Liver (tissue), 9 donors: ENCODE data around the gene ENO4. TPM values are rescaled to one million over a fixed set of nuclear protein-coding genes. Genes with fewer than 3 reads are reported as not detected.

Source experiments
- DNase-seq: peaks from one replicate; pipeline ENCODE4 v3.0.0-alpha.2; 2017; ENCODE audit warnings: low spot score
- H3K27ac ChIP-seq, 2 donors: one replicate each; pipeline ENCODE4 v1.7.0; 2013; ENCODE audit warnings: inconsistent platforms in 2 of 2, low read length in 2 of 2, control low read depth in 1 of 2, low read depth in 1 of 2, mild to moderate bottlenecking in 1 of 2
- H3K27me3 ChIP-seq, 4 donors: one replicate each; pipeline versions ENCODE4 v1.6.1 to v1.7.0; 2013; ENCODE audit warnings: low read length in 3 of 4, inconsistent platforms in 1 of 4, mild to moderate bottlenecking in 1 of 4, moderate library complexity in 1 of 4; ENCODE audit not compliant: control insufficient read depth in 4 of 4, insufficient read depth in 4 of 4
- H3K36me3 ChIP-seq, 4 donors: one replicate each; pipeline versions ENCODE4 v1.6.1 to v1.7.0; 2013; ENCODE audit warnings: low read length in 3 of 4, mild to moderate bottlenecking in 3 of 4, low read depth in 1 of 4, moderate library complexity in 1 of 4; ENCODE audit not compliant: control insufficient read depth in 4 of 4, insufficient read depth in 3 of 4
- H3K4me1 ChIP-seq, 4 donors: one replicate each; pipeline versions ENCODE4 v1.6.1 to v1.7.0; 2013; ENCODE audit warnings: low read length in 3 of 4, mild to moderate bottlenecking in 3 of 4, moderate library complexity in 1 of 4; ENCODE audit not compliant: control insufficient read depth in 4 of 4, insufficient read depth in 4 of 4
- H3K4me3 ChIP-seq, 3 donors: one replicate each; pipeline versions ENCODE4 v1.6.1 to v1.7.0; 2013; ENCODE audit warnings: low read length in 3 of 3, control low read depth in 1 of 3, low read depth in 1 of 3, mild to moderate bottlenecking in 1 of 3
- H3K9ac ChIP-seq, 2 donors: one replicate each; pipeline ENCODE4 v1.7.0; 2013; ENCODE audit warnings: low read length in 2 of 2, mild to moderate bottlenecking in 2 of 2, moderate library complexity in 2 of 2, control low read depth in 1 of 2, low read depth in 1 of 2
- H3K9me3 ChIP-seq, 4 donors: one replicate each; pipeline versions ENCODE4 v1.6.1 to v1.7.0; 2013; ENCODE audit warnings: low read length in 3 of 4; ENCODE audit not compliant: control insufficient read depth in 4 of 4
- ATF3 ChIP-seq: IDR thresholded peaks from 2 replicates; pipeline ENCODE4 v1.6.1; 2016; ENCODE audit warnings: antibody characterized with exemption
- EGR1 ChIP-seq, 2 donors: IDR thresholded peaks; 2 replicates each; pipeline ENCODE4 v1.6.1; 2016 to 2018; ENCODE audit warnings: antibody characterized with exemption in 2 of 2, low read depth in 2 of 2
- FOXA2 ChIP-seq: IDR thresholded peaks from 2 replicates; pipeline ENCODE4 v1.6.1; 2016; ENCODE audit warnings: antibody characterized with exemption
- HNF4A ChIP-seq, 2 donors: conservative IDR thresholded peaks; 2 replicates each; pipeline ENCODE4 v1.6.1; 2016; ENCODE audit warnings: antibody characterized with exemption in 2 of 2, mild to moderate bottlenecking in 2 of 2
- HNF4G ChIP-seq: IDR thresholded peaks from 2 replicates; pipeline ENCODE4 v1.6.1; 2016; ENCODE audit warnings: antibody characterized with exemption
- JUND ChIP-seq, 2 donors: IDR thresholded peaks; 2 replicates each; pipeline ENCODE4 v1.6.1; 2016; ENCODE audit warnings: antibody characterized with exemption in 2 of 2
- MAX ChIP-seq: IDR thresholded peaks from 2 replicates; pipeline ENCODE4 v1.6.1; 2016; ENCODE audit warnings: antibody characterized with exemption
- NR2F2 ChIP-seq: IDR thresholded peaks from 2 replicates; pipeline ENCODE4 v1.6.1; 2016; ENCODE audit warnings: antibody characterized with exemption
- REST ChIP-seq: IDR thresholded peaks from 2 replicates; pipeline ENCODE4 v1.6.1; 2016; ENCODE audit warnings: antibody characterized with exemption, mild to moderate bottlenecking
- RXRA ChIP-seq, 2 donors: IDR thresholded peaks; 2 replicates each; pipeline ENCODE4 v1.6.1; 2017 to 2018; ENCODE audit warnings: antibody characterized with exemption in 2 of 2, mild to moderate bottlenecking in 1 of 2
- SP1 ChIP-seq: IDR thresholded peaks from 2 replicates; pipeline ENCODE4 v1.6.1; 2018; ENCODE audit warnings: antibody characterized with exemption, mild to moderate bottlenecking
- TAF1 ChIP-seq: conservative IDR thresholded peaks from 2 replicates; pipeline ENCODE4 v1.6.1; 2016; ENCODE audit warnings: antibody characterized with exemption, mild to moderate bottlenecking
- YY1 ChIP-seq: IDR thresholded peaks from 2 replicates; pipeline ENCODE4 v1.6.1; 2016; ENCODE audit warnings: antibody characterized with exemption, mild to moderate bottlenecking
- ZBTB33 ChIP-seq: IDR thresholded peaks from 2 replicates; pipeline ENCODE4 v1.6.1; 2016; ENCODE audit warnings: antibody characterized with exemption
- WGBS: extraction: QIAGEN DNeasy Blood & Tissue Kit; methylation state at CpG from one replicate; pipeline ENCODE4 v1.1.7; 2013; 5-methylcytosine and 5-hydroxymethylcytosine counted together
- polyA plus RNA-seq, 2 donors: library from polyadenylated mRNA; stranded (reverse) in 1 of 2; unstranded in 1 of 2; fragments of 200-250 nt in 1 of 2; fragments of >200 nt in 1 of 2; fragmentation: Nextera tagmentation in 1 of 2; extraction: Ambion mirVana in 1 of 2; gene quantifications; one replicate each; pipeline versions ENCODE4 v1.2.1 to v1.2.3, GENCODE V29; 2013 to 2015
- total RNA-seq, 2 donors: library from RNA; depleted of rRNA; stranded (reverse); fragments of >200 nt; gene quantifications; one replicate each; pipeline ENCODE4 v1.2.3, GENCODE V29; 2014
- donor health status: healthy.
- donor health status: healthy.
- donor health status: healthy.
- donor health status: healthy.
- donor health status: healthy.

Gene ENO4
- total and polyA plus RNA-seq, 4 donors: 0.03 to 0.19 (median 0.10) TPM

- peaks cover 0 to 22% (median 6%) of the 10 kb centered on the region in 4 donors for H3K4me1 ChIP-seq
These were observed 17.8 kb downstream of the ENO4 start for GRCh38 chr10:116866987-116867595.

GRCh38 chr10:116868198-116868676 lies 18.9 kb downstream of the ENO4 start:
- Histone ChIP-seq H3K4me3 (no peak overlapping the region), H3K9me3 (no peaks in the 10 kb centered on the region), H3K27me3 (no peaks in the 10 kb centered on the region), H3K27ac (no peak overlapping the region), H3K4me1 (peaks cover 0 to 22% (median 6%) of the 10 kb centered on the region in 4 donors), H3K9ac (no peak overlapping the region), H3K36me3 (no peaks in the 10 kb centered on the region)
- DNase-seq: no peak
- 57% methylated on average over 4 of the region's 4 CpGs for WGBS
- no peak for TF ChIP-seq TAF1
- no peak for TF ChIP-seq MAX
- TF ChIP-seq RXRA (IDR thresholded peaks at IDR 0.05): no peak
- no peak for TF ChIP-seq ATF3
- no peak for TF ChIP-seq JUND (IDR thresholded peaks at IDR 0.05)
- TF ChIP-seq SP1: no peak
- TF ChIP-seq YY1: no peak
- no peak for TF ChIP-seq HNF4G
- TF ChIP-seq NR2F2: no peak
- TF ChIP-seq REST: no peak

More at GRCh38 chr10:116866987-116867595, 17.8 kb downstream of the ENO4 start:
- no peaks in the 10 kb centered on the region for H3K9me3 ChIP-seq
- WGBS: 61% methylated on average over 6 of the region's 6 CpGs
- no peak overlapping the region for H3K4me3 ChIP-seq
- no peak overlapping the region for H3K9ac ChIP-seq
- no peaks in the 10 kb centered on the region for H3K36me3 ChIP-seq
- H3K27me3 ChIP-seq: no peaks in the 10 kb centered on the region
- TF ChIP-seq RXRA (IDR thresholded peaks at IDR 0.05) (no peak), FOXA2 (no peak), NR2F2 (no peak), JUND (IDR thresholded peaks at IDR 0.05) (peak; percentile 53 to 72), YY1 (no peak), HNF4A (conservative IDR thresholded peaks at IDR 0.05) (peak in 1 of 2 donors; percentile 18), REST (no peak), SP1 (no peak), MAX (no peak), EGR1 (IDR thresholded peaks at IDR 0.05; ENCODE audit: low read depth in 2 of 2) (no peak), TAF1 (no peak), ZBTB33 (no peak), HNF4G (no peak)
- no peak for DNase-seq
- H3K27ac ChIP-seq: peak overlapping the region; percentile 36 to 42
